Activated CD4-positive, CD25-positive, alpha-beta regulatory T cell treated with anti-CD3 and anti-CD28 coated beads, Interleukin-2, amount 50 U/mL, for 16 hours (primary cell): ENCODE measurements around the gene UEVLD.
"Not testable (repeated sequence)": the region's sequence is repeated elsewhere in the genome, so short reads cannot be mapped to it uniquely, and the experiment has no call there.

Source experiments
- DNase-seq: peaks from one replicate; pipeline ENCODE4 v3.0.0-alpha.2; 2020; ENCODE audit warnings: low read depth, low spot score

The UEVLD gene

GRCh38 chr11:18588297-18589252, at the start of gene UEVLD:
Gene UEVLD, minus strand, starts transcription at chr11:18588734. Its CDS starts 80 bp downstream, at chr11:18588654.
- DNase-seq = no peak

DNA sequence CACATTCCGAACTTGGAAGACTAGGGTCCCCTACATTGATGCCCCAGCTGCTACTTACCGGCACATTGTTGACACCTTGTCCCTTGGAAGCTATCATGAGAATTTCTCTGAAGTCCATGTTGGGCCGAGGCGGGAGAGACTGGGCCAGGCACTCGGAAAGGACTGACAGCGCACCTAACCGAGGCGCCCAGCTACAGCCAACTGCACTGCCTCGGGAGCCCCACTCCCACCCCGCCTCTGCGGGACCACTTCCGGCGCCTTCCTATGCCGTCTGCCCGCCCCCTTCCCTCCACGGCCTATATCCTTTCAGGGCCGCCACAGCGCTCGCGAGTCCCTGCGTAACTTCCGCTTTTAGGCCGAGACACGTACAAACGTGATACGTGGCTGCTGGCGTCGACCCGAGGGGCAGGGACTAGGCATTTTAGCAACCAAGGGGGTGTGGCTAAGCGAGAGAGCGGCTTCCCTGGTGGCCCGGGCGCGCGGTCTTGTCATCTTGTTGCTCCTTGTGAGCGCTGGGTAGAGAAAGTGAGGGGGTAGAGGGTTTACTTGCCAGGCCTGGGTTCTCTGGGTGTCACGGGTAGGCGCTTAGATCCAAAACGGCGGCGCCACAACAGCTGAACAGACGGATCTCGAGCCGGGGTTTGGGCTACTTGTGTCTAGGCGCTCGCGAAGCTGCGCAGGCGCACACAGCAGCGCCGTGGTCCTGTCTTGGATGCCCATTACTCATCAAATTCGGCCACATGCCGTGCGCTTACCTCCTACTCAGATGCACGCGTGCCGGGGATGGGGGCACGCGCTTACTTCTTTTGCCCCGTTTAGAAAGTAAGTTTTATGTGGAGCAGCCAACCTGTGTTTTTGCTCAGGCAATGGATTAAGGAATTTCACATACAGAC, 45.9 kb upstream of the UEVLD start, which contains the start of gene SPTY2D1:
Gene SPTY2D1, minus strand, starts transcription at position 203 of the 893 bp plus-strand sequence. Its CDS starts 85 bp downstream, at position 118.
- peak; percentile 95 for DNase-seq

- no peak for DNase-seq
These were observed 45.0 kb upstream of the UEVLD start for GRCh38 chr11:18633256-18634139.

DNA sequence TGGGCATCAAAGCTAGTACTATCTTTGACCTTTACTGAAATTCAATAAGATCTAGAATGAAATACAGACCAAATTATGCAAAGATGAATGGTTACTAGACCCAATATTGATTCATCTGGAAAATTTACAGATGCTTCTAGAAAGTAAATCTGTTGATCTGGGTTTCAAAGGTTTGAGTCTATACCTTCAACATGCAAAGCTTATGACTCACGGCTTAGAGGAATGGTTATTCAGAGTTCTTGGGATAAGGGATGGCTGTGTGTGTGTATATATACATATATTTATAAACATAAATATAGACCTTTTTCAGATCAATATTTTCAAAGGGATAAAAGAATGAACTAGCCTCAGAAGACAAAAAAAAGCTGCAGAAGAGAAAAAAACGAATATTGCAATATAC, 44.3 kb upstream of the UEVLD start:
- DNase-seq = no peak

GRCh38 chr11:18624161-18624560, 35.6 kb upstream of the UEVLD start:
- no peak for DNase-seq

DNA sequence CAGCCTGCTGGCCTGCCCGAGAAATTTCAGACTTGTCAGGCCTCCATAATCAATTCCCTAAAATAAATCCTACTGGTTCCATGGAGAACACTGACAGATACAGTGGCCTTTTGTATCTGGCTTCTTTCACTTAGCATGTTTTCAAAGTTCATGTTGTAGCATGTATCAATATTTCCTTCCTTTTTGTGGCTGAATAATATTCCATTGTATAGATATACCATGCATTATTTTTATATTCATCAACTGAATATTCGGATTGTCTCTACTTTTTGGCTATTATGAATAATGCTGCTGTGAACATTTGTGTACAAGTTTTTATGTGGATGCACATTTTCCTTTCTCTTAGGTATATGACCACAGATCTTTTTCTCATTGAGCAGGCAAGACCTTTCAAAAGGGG, 35.2 kb upstream of the UEVLD start:
- DNase-seq = no peak

GRCh38 chr11:18618342-18619025, 29.9 kb upstream of the UEVLD start:
- DNase-seq = no peak

DNA sequence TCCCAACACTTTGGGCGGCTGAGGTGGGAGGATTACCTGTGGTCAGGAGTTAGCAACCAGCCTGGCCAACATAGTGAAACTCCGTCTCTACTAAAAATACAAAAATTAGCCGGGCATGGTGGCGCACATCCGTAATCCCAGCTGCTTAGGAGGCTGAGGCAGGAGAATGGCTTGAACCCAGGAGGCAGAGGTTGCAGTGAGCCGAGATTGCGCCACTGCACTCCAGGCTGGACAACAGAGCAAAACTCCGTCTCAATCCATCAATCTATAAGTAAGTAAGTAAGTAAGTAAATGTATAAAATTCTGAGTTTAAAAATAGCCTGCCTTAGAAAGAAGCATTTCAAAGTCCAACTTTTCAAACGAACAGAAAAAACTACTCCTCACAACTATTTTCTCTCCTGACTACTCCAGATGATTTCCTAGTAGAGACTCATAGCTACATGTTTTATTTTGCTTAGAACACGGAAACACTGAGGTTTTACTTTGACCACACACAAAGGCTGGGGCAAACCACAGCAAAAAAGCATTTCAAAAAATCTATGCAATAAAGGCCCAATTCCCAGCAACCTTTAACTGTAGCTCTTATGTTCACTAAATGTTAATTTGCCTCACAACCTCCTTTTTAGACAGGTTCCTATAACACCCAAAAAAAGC, 29.3 kb upstream of the UEVLD start:
- no peak for DNase-seq

GRCh38 chr11:18615628-18616392, 27.3 kb upstream of the UEVLD start:
- DNase-seq = no peak

GRCh38 chr11:18614667-18615066, 26.1 kb upstream of the UEVLD start:
- no peak for DNase-seq

DNA sequence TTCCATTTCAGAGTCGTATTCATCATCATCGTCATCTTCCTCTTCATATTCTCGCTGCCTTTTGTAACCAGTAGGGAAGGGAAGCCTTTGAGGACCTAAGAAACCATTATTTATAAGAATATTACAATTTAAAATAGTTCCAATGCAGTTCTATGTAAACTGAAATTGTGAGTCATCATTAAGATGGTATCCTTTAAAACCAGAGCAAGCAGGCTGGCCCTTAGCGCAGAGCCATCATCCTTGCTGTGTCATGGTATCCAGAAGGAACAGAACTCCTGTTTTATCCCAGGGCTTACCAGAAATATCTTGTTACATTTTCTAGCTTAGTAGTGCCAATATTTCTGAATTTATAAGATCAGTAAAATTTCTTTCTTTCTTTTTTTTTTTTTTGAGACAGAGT, 23.9 kb upstream of the UEVLD start:
- DNase-seq = no peak

DNA sequence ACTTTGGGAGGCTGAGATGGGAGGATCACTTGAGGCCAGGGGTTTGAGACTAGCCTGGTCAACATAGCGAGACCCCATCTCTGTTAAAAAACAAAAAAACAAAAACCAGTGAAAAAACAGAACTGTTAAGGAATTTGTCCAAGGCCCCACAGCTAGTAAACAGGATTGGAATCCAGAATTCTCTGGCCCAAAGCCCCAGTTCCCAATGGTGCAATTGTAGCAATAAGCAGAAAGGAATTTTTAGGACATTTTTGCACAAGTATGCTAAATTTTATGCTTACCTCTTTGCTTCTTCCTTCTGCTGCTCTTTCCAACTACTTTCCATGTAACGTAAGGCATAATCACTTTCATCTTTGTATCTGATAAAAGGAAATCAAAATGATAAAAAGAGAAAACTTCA, 22.7 kb upstream of the UEVLD start:
- DNase-seq = no peak

DNA sequence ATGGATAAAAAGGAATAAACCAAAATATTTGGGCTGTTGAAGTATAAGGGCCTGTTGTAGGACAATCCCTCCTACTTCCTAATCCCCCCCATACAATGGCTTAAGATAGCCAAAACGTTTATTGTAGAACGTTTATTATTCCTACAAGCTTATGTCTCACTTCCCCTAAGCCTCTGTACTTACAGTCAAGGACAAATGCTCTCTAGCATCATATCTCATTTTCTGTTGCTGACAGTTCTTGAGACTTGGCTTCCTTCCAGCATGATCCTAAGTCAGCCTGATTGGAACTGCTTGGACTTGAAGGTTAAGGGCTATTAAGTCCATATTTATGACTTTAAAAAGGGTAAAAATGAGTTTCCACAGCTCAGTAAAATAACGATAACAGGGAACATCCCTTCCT, 19.8 kb upstream of the UEVLD start:
- no peak for DNase-seq

DNA sequence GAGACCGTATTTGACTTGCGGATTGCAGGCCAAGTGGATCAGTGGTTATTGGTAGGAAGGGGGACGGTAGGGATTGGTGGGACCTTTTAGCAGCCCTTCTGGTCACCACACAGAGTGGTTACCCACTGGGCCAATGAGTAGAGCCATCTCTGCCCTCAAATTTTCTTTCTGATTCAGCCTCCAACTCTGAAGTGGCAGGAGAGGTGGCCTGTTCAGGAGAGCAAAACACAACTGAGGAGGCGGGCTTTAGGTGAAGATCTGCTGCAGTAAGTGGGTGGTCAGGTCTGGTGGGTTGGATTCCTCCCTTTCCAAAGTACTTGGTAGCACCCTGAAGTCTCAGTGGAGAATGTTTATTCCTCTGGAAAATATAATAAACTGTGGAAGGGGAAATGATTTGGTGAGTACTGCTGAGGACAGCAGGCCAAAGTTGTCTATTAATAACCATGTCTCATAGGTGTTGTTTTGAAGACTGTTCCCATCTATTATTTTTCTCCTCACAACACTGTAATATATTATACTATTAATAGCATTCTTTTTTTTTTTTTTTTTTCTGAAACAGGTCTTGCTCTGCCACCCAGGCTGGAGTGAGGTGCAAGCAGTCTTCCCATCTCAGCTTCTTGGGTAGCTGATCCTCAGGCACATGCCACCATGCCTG, 12.5 kb upstream of the UEVLD start:
- no peak for DNase-seq

- DNase-seq = no peak
These were observed 11.3 kb upstream of the UEVLD start, which contains the start of gene MISFA for GRCh38 chr11:18599739-18600230. Gene MISFA, plus strand, starts transcription at chr11:18599789. Its CDS starts 140 bp downstream, at chr11:18599929.

DNA sequence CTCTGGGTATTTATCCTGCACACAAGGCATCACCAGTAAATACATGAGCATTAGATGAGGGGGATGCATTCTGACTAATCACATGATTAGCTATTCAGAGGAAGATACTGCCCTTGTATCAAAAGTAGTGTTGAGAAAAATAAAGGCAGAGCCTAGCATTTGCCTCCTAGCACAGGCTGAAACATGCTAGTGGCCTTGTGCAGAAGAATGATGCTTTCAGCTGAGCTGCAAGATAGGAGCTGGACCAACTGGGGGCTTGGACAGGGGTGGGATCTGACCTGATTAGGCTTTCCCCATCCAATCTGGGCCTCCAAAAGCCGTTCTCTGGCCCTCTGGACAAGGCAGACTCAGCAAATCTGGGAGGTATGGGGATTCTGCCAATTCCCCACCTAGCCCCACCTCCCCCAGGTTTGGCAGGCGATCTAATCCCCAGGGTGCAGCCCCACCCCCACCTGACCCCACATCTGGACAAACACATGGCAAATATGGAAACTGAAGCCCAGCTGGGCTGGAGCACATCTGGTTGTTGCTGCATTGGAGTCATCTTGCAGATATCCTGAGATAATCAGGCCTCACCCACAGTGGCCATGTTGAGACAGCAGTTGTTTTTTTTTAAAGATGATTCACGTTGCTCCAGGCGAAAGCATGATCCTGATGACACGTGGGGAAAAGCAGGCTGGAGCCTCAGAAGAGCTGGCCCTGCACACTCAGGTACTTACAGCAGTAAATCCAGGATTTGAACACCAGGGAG, 6.6 kb upstream of the UEVLD start:
- no peak for DNase-seq

DNA sequence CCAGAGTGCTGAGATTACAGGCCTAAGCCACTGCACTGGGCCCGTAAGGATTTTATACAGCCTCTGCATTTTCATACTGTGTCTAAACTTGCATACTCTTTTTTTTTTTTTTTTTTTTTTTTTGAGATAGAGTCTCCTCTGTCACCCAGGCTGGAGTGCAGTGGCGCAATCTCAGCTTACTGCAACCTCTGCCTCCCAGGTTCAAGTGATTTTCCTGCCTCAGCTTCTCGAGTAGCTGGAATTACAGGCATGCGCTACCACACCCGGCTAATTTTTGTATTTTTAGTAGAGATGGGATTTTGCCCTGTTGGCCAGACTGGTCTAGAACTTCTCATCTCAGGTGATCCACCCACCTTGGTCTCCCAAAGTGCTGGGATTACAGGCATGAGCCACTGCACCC, 5.6 kb upstream of the UEVLD start:
- not testable (repeated sequence) for DNase-seq

GRCh38 chr11:18590571-18590970, 2.0 kb upstream of the UEVLD start:
- DNase-seq = no peak
